HG02588 (cell line): ENCODE measurements around the gene ZNF76.

ENCODE experiments used
- ATAC-seq: cut with Tn5 transposase; IDR thresholded peaks from one replicate; pipeline ENCODE4 v1.9.1; 2021; ENCODE audit warnings: mild to moderate bottlenecking, moderate library complexity; ENCODE audit not compliant: unreplicated experiment

The ZNF76 gene

GRCh38 chr6:35265523-35265922 is 6.0 kb downstream of the ZNF76 start:
- no peak for ATAC-seq

GRCh38 chr6:35267446-35267845 is 7.9 kb downstream of the ZNF76 start:
- no peak for ATAC-seq

- ATAC-seq: no peak
These were observed 8.4 kb downstream of the ZNF76 start for GRCh38 chr6:35267897-35268296.

- ATAC-seq: no peak
These were observed 12.5 kb downstream of the ZNF76 start for GRCh38 chr6:35272005-35272404.

- ATAC-seq: no peak
These were observed 14.5 kb downstream of the ZNF76 start for GRCh38 chr6:35273822-35274559.

GRCh38 chr6:35275744-35276260 is 16.3 kb downstream of the ZNF76 start:
- ATAC-seq: no peak

GRCh38 chr6:35278708-35279107 is 19.2 kb downstream of the ZNF76 start:
- ATAC-seq: no peak

- ATAC-seq: no peak
These were observed 21.4 kb downstream of the ZNF76 start for GRCh38 chr6:35280903-35281302.

- no peak for ATAC-seq
These were observed 22.9 kb downstream of the ZNF76 start for GRCh38 chr6:35282472-35282871.

GRCh38 chr6:35283361-35283760 is 23.8 kb downstream of the ZNF76 start:
- no peak for ATAC-seq

GRCh38 chr6:35287671-35288396 is 28.3 kb downstream of the ZNF76 start:
- no peak for ATAC-seq

- ATAC-seq: no peak
These were observed 29.3 kb downstream of the ZNF76 start for GRCh38 chr6:35288834-35289233.

GRCh38 chr6:35291491-35291890 is 32.0 kb downstream of the ZNF76 start:
- ATAC-seq: no peak

GRCh38 chr6:35292494-35292893 is 33.0 kb downstream of the ZNF76 start:
- ATAC-seq: no peak

GRCh38 chr6:35293681-35294080 is 34.1 kb downstream of the ZNF76 start:
- ATAC-seq: no peak

GRCh38 chr6:35294308-35294945 is 34.9 kb downstream of the ZNF76 start:
- no peak for ATAC-seq

- no peak for ATAC-seq
These were observed 35.5 kb downstream of the ZNF76 start for GRCh38 chr6:35295036-35295435.

GRCh38 chr6:35295521-35296315 is 36.2 kb downstream of the ZNF76 start:
- no peak for ATAC-seq

GRCh38 chr6:35296931-35297600 is 37.5 kb downstream of the ZNF76 start:
- no peak for ATAC-seq
